HG03135 (cell line): ENCODE results near the gene BRIP1.
"Not testable (repeated sequence)": the region's sequence is repeated elsewhere in the genome, so short reads cannot be mapped to it uniquely, and the experiment has no call there.

Source experiments
- ATAC-seq: cut with Tn5 transposase; IDR thresholded peaks from one replicate; pipeline ENCODE4 v1.9.1; 2021; ENCODE audit warnings: mild to moderate bottlenecking, moderate library complexity; ENCODE audit not compliant: unreplicated experiment

Gene BRIP1

DNA sequence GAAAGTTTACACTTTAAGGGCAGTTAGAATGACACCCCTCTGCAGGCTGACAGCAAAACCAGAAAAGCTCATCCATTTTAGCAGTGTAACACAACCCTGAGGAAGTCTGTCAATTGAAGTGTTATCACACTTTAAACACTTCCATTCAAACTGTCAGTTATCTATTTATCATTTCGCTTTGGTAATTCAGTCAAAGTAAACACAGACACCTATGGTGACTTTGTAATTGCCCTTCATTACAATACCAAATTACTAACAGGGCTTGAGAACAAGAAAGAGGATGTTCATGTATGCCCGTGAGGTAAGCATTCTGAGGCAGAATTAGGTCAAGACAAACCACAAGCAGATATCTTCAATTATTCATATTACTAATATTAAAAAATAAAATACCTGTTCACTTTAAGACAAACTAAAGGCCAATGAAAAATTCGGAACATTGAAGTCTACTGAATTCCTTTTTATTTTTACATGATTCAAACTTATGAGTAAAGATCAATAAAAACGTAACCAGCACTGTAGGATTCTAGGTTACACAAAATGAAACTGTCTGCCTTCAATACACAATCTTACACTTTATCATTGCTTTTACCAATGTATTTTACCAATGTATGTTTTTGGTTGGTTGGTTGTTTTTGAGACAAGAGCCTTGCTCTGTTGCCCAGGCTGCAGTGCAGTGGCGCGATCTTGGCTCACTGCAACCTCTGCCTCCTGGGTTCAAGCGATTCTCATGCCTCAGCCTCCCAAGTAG, 57.1 kb downstream of the BRIP1 start:
- no peak for ATAC-seq

DNA sequence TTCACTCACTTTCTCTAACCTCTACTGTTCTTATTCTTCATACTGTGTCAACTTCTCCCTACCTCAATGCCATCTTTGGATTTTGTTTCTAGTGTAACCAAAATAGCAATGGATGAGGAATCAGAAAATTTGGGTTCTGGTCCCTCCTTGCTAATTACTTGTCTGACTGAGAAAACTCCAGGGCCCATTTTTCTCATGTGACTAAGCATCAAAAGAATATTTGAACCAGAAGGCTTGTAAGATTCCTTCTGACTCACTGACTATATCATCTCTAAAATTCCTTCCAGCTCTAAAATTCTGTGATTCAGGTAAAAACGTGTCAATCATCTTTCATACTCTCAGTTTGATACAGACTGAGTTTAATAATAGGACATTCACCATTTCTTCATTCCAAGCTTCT, 57.9 kb downstream of the BRIP1 start:
- no peak for ATAC-seq

DNA sequence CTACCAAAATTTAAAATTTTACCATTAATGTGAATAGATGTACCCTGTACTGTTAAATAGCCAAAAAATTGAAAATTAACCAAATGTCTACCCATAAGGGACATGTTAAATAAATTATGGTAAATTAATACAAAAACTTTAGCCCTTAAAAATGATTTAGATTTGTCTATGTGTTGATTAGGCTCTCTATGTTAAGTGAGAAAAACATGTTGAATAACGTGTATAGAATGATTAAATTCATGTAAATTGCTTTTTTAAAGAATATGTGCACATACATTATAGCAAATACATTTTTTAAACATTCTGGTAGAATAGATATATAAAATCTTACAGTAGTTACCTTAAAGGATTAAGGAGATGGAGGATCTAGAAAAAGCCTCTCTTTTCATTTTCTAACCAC, 59.5 kb downstream of the BRIP1 start:
- no peak for ATAC-seq

DNA sequence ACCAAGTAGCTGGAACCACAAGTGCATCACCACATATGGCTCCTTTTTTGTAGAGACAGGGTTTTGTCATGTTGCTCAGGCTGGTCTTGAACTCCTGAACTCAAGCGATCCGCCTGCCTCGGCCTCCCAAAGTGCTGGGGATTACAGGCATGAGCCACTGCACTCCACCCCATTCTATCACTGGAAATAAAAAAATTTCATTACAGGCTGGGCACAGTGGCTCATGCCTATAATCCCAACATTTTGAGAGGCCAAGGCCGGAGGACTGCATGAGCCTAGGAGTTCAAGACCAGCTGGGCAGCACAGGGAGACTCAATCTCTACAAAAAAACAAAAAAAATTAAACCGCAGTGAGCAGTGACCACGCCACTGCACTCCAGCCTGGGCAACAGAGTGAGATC, 60.1 kb downstream of the BRIP1 start:
- no peak for ATAC-seq

DNA sequence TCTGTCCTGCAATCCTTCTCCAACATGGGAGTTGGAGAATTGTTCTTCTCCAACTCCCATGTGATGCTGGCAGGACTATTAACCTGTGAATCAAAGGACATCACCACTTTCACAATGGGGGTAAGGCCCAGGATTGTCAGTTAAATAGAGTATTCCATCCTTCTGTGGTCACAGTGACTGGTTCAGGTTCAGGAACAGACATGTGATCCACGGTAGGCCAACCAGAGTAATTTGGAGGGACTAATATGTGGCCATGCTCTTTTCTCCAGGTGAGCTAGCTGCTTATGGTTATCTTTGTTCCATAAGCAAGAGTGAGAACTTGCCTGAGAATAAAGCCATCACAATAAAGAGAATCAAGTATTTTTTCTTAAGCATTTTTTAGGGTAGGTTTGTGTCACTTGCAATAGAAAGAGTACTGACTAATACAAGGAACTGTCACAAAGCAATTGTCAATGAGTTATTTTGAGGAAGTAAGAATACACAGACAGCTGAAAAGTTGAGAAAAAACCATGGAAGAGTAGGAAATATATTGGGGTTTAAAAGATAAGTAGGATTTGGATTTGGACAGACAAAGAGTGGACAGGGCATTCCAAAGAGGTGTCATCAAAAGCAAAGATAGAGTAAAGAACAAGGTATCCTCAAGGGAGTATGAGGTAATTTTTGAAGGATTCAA, 63.4 kb downstream of the BRIP1 start:
- ATAC-seq: no peak

DNA sequence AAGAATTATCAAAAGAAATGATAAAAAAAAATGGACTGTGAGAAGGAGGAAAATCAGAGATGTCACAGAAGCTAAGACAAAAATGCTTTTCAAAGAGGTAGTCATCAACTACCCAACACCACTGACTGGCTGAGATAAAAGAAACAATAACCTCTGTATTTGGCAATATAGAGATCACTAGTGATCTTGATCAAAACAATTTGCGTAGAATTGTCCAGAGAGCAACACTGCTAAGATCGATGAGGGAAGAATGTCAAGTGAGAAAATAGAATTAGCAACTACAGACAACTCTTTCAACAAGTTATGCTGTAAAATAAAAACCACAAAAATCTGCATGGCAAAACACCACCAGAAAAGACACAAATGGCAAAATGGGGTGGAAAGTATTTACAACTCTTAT, 66.0 kb downstream of the BRIP1 start:
- no peak for ATAC-seq

DNA sequence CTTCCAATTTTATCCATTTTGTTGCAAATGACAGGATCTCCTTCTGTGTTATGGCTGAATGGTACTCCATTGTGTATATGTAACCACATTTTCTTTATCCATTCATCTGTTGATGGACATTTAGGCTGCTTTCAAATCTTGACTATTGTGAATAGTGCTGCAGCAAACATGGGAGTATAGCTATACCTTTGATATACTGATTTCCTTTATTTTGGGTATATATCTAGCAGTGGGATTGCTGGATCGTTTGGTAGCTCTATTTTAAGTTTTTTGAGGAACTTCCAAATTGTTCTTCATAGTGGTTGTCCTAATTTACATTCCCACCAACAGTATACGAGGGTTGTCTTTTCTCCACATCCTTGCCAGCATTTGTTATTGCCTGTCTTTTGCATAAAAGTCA, 67.8 kb downstream of the BRIP1 start:
- ATAC-seq: no peak

DNA sequence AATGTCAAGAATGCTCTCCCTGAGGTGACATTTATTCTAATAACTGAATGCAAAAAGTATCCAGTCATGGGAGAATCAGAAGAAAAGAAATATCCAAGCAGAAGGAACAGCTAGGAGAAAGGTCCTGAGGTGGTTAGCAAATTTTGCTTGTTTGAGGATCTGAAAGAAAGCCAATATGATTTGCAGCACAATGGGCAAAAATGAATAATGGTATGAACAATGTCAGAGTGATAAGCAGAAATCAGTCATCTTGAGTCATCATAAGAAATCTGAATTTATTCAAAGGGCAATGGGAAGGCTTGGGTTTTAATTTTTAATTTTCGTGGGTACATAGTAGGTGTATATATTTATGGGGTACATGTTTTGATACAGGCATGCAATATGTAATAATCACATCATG, 68.5 kb downstream of the BRIP1 start:
- no peak for ATAC-seq

DNA sequence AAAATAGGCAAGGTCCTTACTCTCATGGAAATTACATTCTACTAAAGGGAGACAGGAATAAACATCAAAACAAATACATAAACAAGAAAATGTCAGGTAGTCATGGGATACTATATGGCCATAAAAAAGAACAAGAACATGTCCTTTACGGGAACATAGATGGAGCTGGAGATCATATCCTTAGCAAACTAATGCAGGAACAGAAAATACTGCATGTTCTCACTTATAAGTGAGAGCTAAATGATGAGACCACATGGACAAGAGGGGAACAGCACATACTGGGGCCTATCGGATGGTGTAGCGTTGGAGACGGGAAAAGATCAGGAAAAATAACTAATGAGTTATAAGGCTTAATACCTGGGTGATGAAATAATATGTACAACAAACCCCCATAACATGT, 69.1 kb downstream of the BRIP1 start:
- no peak for ATAC-seq

DNA sequence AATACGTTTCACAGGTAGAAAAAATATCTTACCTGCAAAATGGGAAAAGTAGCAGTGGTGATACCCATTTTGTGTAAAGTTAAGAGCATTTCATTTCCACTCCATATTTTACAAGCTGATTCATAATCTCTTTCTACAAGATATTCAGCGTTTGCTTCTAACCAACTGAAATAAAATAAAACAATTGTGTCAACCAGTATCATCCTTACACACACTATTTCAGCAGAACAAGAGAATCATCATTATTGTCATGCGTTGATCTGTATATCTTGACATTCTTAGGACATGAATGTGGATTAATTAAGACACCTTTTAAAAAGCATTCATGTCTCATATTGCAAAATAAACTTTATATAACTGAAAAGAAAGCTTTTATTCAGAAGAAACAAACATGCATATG, 69.8 kb downstream of the BRIP1 start:
- no peak for ATAC-seq

DNA sequence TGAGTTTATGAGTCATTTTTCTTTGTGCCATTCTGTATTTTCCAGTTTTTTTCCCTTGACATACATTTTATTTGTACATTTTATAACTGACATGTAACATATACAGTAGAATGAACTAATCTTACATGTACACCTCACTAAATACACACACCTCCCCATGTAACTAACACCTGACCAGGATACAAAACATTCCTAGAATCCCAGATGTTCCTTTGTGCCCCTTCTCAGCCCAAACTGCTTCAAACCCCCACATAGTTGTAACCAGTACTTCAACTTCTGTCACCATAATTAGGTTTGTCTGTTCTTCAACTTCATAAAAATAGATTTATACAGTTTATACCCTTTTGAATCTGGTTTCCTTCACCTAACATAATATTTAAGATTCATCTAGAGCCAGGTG, 73.5 kb downstream of the BRIP1 start:
- ATAC-seq: no peak

DNA sequence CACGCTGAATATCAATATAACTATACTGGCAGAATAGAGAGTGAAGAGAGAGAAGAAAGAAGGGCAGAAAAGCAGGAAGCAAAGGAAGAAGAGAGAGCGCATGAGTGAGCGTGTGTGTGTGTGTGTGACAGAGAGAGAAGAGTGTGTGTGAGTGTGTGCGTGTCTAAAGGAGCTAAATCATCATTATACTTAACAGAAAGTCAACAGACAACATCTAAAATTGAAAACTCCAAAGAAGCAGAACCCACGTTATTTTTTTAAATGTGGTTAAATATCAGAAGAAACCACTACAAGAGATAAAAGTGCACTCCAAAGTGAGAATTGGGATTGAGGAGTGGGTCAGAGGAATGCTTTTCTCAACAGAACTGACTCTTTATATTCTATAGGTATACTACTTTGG, 77.2 kb downstream of the BRIP1 start:
- ATAC-seq: no peak

DNA sequence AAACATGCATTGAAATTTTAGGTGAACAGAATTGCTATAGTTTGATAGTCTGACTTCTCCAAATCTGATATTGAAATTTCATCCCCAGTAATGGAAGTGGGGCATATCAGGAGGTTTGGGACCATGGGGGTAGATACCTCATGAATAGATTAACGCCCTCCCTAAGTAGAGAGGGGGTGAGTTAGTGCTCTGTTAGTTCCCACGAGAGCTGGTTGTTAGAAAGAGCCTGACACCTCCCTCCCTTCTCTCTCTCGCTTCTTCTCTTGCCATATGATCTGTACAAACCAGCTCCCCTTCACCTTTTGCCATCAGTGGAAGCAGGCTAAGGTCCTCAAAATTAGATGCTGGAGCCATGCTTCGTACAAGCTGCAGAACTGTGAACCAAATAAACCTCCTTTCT, 78.8 kb downstream of the BRIP1 start:
- ATAC-seq: no peak

DNA sequence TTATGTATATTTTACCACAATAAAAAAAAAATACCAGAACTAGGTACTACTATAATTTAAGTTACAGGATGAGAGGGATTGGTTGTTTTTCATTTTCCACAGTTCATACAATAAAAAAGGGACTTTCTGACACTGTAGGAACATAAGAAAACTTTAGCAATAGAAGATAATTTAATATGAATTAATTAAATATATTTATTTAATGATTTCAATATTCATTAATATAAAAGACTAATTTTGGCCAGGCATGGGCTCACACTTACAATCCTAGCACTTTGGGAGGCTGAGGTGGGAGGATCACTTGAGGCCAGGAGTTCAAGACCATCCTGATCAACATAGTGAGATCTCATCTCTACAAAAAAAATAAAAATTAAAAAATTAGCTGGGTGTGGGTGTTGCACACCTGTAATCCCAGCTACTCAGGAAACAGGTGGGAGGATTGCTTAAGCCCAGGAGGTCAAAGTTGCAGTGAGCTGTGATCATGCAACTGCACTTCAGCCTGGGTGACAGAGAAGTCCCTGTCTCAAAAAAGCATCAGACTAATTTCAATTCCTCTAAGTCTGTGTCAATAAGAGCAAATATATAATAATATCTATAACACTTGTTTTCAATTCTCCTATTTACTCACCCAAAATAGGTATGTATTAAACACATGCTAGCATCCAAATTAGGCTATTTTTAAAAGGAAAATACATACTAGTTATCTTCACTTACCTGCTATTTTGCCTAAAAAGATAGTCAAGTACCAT, 79.6 kb downstream of the BRIP1 start:
- ATAC-seq: no peak

DNA sequence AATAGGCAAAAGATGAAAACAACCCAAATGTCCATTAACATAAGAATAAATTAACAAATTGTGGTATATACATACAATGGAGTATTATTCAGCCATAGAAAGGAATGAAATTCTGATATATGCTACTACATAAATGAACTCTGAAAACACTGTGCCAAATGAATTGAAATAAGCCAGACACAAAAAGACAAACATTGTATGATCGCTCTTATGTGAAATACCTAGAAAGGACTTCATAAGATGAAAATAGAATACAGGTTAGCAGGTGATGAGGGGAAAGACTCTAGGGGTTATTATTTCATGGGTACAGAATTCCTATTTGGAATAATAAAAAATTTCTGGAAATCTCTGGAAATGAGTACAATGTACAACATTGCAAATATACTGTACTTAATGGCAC, 80.2 kb downstream of the BRIP1 start:
- no peak for ATAC-seq

DNA sequence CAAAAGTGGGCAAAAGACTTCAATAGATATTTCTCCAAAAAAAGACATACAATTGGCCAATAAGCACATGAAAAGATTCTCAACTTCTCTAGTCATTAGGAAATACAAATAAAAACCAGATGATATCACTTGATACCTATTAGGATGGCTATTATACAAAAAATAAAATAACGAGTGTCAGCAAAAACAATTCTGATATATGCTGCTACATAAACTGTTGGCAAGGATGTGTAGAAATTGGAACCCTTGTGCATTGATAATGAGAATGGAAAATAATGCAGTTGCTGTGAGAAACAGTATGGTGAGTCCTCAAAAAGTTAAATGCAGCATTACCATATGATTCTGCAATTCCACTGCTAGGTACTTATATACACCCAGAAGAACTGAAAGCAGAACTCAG, 80.6 kb downstream of the BRIP1 start:
- ATAC-seq: no peak

DNA sequence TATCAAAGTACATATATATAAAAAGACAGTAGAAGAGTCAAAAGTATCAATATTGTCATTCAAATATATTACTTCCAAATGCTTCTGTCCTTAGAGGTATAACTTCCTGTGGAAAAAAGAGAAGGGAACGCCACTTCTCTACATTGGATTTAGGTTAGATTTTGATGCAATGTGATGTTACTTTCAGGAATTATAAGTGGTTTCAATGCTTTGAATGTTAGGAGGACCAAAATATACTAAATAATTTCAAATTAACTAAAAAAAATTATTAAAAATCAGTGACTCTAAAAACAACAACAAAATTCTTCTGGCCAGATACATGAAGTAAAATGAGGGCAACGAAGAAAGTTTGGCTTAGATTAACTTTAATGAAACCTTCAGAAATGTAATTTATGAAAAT, 88.0 kb downstream of the BRIP1 start:
- ATAC-seq: no peak

DNA sequence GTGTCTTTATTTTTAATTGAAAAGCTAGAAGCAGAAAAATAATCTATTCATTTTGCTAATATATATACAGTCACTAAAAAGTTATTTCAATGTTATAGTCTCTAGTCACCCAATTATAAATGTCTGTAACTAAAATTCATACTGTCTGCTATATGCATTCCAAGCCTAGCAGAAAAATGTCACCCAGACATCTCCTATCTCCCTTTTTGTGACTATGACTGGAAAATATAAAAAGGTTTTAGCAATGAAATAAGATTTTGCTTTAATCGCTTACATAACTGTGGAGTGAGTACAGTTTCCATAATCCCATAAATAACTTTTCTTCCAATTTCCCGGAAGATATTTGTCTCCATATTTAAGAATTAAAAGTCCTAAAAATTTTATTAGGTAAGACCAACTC, 88.6 kb downstream of the BRIP1 start:
- no peak for ATAC-seq

DNA sequence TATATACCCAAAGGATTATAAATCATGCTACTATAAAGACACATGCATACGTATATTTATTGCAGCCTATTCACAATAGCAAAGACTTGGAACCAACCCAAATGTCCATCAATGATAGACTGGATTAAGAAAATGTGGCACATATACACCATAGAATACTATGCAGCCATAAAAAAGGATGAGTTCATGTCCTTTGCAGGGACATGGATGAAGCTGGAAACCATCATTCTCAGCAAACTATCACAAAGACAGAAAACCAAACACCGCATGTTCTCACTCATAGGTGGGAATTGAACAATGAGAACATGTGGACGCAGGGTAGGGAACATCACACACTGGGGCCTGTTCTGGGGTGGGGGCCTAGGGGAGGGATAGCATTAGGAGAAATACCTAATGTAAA, 89.2 kb downstream of the BRIP1 start:
- ATAC-seq: not testable (repeated sequence)

DNA sequence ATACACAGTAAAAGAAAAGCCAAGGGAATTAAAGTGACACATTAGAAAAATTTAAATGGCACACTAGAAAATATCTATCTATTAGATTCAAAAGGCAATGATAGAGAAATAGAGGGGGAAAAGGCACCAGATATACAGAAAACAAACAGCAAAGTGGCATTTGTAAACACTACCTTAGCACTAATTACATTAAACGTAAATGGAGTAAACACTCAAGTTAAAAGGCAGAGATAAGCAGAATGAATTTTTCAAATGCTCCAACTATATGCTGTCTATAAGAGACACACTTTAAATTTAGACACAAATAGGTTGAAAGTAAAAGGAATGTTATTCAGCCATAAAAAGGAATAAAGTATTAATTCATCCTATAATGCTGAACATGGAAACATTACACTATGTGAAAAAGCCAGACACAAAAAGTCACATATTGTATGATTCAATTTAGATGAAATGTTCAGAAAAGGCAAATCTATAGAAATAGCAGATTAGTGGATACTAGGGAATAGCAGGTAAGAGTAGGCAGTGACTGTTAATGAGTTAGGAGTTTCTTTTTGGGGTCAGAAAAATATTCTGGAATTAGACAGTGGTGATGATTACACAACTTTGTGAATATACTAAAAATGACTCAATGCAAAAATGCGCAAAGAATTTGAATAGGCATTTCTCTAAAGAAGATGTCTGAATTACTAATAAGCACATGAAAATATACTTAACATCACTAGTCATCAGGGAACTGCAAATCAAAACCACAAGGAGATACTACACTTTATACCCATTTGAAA, 92.4 kb downstream of the BRIP1 start:
- no peak for ATAC-seq

DNA sequence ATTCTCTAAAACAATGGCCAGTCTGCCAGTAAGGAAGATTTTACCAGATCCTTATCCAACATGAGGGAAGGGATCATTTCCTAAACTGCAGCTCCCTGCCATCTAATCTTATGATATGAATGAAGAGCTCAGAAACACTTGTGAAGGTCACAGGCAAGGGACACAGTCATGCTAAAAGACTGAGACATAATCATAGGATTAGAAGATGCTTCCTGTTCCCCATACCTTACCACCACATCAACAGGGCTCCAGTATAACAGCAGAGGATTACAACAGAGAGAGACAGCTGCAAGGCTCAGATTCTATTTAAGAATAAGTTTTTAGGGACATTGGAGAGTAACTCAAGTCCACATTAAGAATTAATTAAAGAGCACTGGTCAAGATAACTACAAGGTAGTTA, 93.3 kb downstream of the BRIP1 start:
- no peak for ATAC-seq
